ENCODE data around the gene MBNL1.

MBNL1 gene

DNA sequence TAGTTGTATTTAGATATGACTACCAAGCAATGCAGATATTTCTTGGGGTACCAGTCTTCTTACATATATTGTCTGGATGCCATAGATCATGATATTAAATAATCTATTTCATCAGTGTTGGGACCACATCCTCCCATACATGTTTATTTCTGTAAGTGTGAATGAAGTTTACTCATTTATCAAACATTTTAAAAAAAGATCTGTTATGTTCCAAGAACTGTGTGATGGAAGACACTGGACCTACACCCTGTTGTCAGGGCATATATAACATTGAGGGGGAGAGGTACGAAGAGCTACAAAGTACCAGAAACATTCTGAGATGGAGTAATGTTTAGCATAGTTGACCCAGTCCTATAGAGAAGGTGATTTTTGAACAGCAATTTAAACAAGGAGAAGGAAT, 26.6 kb downstream of the MBNL1 start:
- no peak overlapping the region for H3K27ac ChIP-seq (ENCODE audit: low read depth, low read length)
- peaks cover 29% of the 10 kb centered on the region for H3K4me1 ChIP-seq (ENCODE audit: control insufficient read depth, insufficient read depth, low read length)
- no peaks in the 10 kb centered on the region for H3K36me3 ChIP-seq (ENCODE audit: control insufficient read depth, insufficient read depth, low read length)
- H3K4me3 ChIP-seq (ENCODE audit: low read length) = no peak overlapping the region
- no peaks in the 10 kb centered on the region for H3K27me3 ChIP-seq (ENCODE audit: control insufficient read depth, insufficient read depth, low read length)
- no peak overlapping the region for H3K9ac ChIP-seq (ENCODE audit: low read length)

DNA sequence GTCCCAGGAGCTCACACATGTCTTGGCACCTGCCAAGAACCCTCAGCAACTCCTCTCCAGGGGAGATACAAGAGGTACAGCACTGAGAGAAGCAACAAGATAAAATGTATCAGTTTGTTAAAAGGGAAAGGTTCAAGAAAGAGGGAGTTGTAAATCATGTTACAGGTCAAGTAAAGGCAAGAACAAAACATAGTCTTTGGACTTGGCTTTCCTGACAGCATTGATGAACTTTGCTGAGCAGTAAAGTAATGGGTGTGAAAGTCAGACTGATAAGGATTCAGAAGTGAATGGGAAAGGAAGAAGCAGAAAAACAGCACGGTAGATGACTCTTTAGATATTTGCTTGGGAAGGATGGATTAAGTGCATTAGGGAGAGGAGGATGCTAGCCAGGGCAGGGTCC, 27.1 kb downstream of the MBNL1 start:
- Histone ChIP-seq H3K36me3 (ENCODE audit: control insufficient read depth, insufficient read depth, low read length) (no peaks in the 10 kb centered on the region), H3K9ac (ENCODE audit: low read length) (no peak overlapping the region), H3K27me3 (ENCODE audit: control insufficient read depth, insufficient read depth, low read length) (no peaks in the 10 kb centered on the region), H3K27ac (ENCODE audit: low read depth, low read length) (peak overlapping the region; percentile 5), H3K4me3 (ENCODE audit: low read length) (no peak overlapping the region), H3K4me1 (ENCODE audit: control insufficient read depth, insufficient read depth, low read length) (peaks cover 29% of the 10 kb centered on the region)

DNA sequence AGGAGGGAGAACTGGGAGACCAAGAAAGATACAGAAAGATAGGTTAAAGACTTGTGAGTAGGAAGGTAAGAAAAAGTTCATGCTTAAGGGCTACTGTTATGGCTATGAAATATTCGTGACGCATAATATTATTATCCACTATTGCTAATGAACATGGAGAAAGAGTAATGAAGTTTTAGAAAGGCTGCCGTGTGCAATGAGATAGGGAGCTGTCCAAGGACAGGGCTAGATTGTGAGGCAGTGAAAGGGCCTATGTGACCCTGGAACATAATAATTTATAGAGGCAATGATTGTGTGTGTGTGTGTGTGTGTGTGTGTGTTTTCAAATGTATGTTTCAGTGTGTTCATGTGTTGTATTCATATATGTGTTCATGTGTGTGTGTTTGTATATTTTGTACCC, 27.7 kb downstream of the MBNL1 start:
- H3K36me3 ChIP-seq (ENCODE audit: control insufficient read depth, insufficient read depth, low read length) = no peaks in the 10 kb centered on the region
- H3K27me3 ChIP-seq (ENCODE audit: control insufficient read depth, insufficient read depth, low read length) = no peaks in the 10 kb centered on the region
- peaks cover 28% of the 10 kb centered on the region for H3K4me1 ChIP-seq (ENCODE audit: control insufficient read depth, insufficient read depth, low read length)
- no peak overlapping the region for H3K4me3 ChIP-seq (ENCODE audit: low read length)
- H3K9ac ChIP-seq (ENCODE audit: low read length) = no peak overlapping the region
- H3K27ac ChIP-seq (ENCODE audit: low read depth, low read length) = no peak overlapping the region

- Histone ChIP-seq H3K4me1 (ENCODE audit: control insufficient read depth, insufficient read depth, low read length) (peaks cover 27% of the 10 kb centered on the region), H3K27ac (ENCODE audit: low read depth, low read length) (peak overlapping the region; percentile 17), H3K36me3 (ENCODE audit: control insufficient read depth, insufficient read depth, low read length) (no peaks in the 10 kb centered on the region), H3K27me3 (ENCODE audit: control insufficient read depth, insufficient read depth, low read length) (no peaks in the 10 kb centered on the region), H3K4me3 (ENCODE audit: low read length) (no peak overlapping the region), H3K9ac (ENCODE audit: low read length) (no peak overlapping the region)
Observed at GRCh38 chr3:152296971-152297370, 28.2 kb downstream of the MBNL1 start.

- peak overlapping the region; percentile 81 for H3K27ac ChIP-seq (ENCODE audit: low read depth, low read length)
- peak overlapping the region; percentile 64 for H3K4me3 ChIP-seq (ENCODE audit: low read length)
- H3K36me3 ChIP-seq (ENCODE audit: control insufficient read depth, insufficient read depth, low read length) = no peaks in the 10 kb centered on the region
- H3K27me3 ChIP-seq (ENCODE audit: control insufficient read depth, insufficient read depth, low read length) = no peaks in the 10 kb centered on the region
- H3K4me1 ChIP-seq (ENCODE audit: control insufficient read depth, insufficient read depth, low read length) = peaks cover 26% of the 10 kb centered on the region
- peak overlapping the region; percentile 8 for H3K9ac ChIP-seq (ENCODE audit: low read length)
Observed at GRCh38 chr3:152298393-152299248, 29.9 kb downstream of the MBNL1 start.

- H3K27ac ChIP-seq (ENCODE audit: low read depth, low read length) = peak overlapping the region; percentile 81
- H3K9ac ChIP-seq (ENCODE audit: low read length) = no peak overlapping the region
- H3K4me1 ChIP-seq (ENCODE audit: control insufficient read depth, insufficient read depth, low read length) = peaks cover 30% of the 10 kb centered on the region
- no peaks in the 10 kb centered on the region for H3K36me3 ChIP-seq (ENCODE audit: control insufficient read depth, insufficient read depth, low read length)
- peak overlapping the region; percentile 64 for H3K4me3 ChIP-seq (ENCODE audit: low read length)
- no peaks in the 10 kb centered on the region for H3K27me3 ChIP-seq (ENCODE audit: control insufficient read depth, insufficient read depth, low read length)
Observed at GRCh38 chr3:152299249-152299976, 30.7 kb downstream of the MBNL1 start.

- H3K36me3 ChIP-seq (ENCODE audit: control insufficient read depth, insufficient read depth, low read length) = no peaks in the 10 kb centered on the region
- H3K27me3 ChIP-seq (ENCODE audit: control insufficient read depth, insufficient read depth, low read length) = no peaks in the 10 kb centered on the region
- peaks cover 34% of the 10 kb centered on the region for H3K4me1 ChIP-seq (ENCODE audit: control insufficient read depth, insufficient read depth, low read length)
- peak overlapping the region; percentile 81 for H3K27ac ChIP-seq (ENCODE audit: low read depth, low read length)
- peak overlapping the region; percentile 64 for H3K4me3 ChIP-seq (ENCODE audit: low read length)
- no peak overlapping the region for H3K9ac ChIP-seq (ENCODE audit: low read length)
Observed at GRCh38 chr3:152300029-152300731, 31.5 kb downstream of the MBNL1 start.

DNA sequence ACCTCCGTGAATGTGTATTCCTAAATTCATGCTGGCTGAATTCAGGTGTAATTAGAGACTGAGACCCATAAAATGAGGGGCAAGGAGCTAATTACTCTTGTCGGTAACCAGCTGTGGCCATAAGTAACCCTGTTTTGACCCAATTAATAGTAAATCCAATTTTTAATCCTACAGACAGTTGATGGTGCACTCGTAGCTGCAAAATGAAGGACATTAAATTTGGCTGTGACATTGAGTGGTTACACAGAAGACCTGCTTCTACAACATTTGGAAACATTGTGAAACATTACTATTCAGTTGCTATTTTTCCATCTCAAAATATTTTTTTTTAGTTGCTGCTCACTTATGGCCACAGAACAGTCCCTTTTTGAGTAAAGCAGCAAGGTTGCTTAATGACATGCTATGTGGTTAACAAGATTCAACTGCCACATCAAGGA, 33.0 kb downstream of the MBNL1 start:
- Histone ChIP-seq H3K36me3 (ENCODE audit: control insufficient read depth, insufficient read depth, low read length) (no peaks in the 10 kb centered on the region), H3K27ac (ENCODE audit: low read depth, low read length) (peak overlapping the region; percentile 81), H3K4me1 (ENCODE audit: control insufficient read depth, insufficient read depth, low read length) (peaks cover 40% of the 10 kb centered on the region), H3K4me3 (ENCODE audit: low read length) (peak overlapping the region; percentile 64), H3K9ac (ENCODE audit: low read length) (no peak overlapping the region), H3K27me3 (ENCODE audit: control insufficient read depth, insufficient read depth, low read length) (no peaks in the 10 kb centered on the region)

DNA sequence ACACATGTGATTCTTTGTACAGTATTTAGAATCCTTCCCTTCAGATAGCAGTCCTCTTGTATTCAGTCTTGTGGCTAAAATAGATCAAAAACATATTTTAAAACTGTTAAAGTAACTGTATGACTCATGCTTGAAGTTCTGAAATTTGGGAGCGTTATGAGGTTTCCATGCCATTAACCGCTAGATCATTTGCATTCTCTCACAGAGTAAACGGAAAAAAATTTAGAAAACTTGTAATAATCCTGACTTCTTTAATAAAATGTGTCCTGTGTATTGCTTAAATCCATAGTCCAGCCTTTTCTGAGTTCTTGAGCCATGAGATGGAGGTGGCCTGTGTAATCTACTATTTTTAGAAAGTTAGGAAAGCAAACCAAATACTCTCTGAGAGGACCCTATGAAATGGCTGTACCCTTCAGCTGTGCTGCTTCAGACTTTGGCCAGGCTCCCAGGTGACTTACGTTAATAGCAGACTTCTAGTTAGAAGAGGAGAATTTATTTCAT, 33.8 kb downstream of the MBNL1 start:
- peaks cover 47% of the 10 kb centered on the region for H3K4me1 ChIP-seq (ENCODE audit: control insufficient read depth, insufficient read depth, low read length)
- H3K36me3 ChIP-seq (ENCODE audit: control insufficient read depth, insufficient read depth, low read length) = no peaks in the 10 kb centered on the region
- H3K27me3 ChIP-seq (ENCODE audit: control insufficient read depth, insufficient read depth, low read length) = no peaks in the 10 kb centered on the region
- peak overlapping the region; percentile 30 for H3K4me3 ChIP-seq (ENCODE audit: low read length)
- peak overlapping the region; percentile 81 for H3K27ac ChIP-seq (ENCODE audit: low read depth, low read length)
- H3K9ac ChIP-seq (ENCODE audit: low read length) = no peak overlapping the region

- Histone ChIP-seq H3K9ac (ENCODE audit: low read length) (no peak overlapping the region), H3K27ac (ENCODE audit: low read depth, low read length) (peak overlapping the region; percentile 81), H3K4me1 (ENCODE audit: control insufficient read depth, insufficient read depth, low read length) (peaks cover 51% of the 10 kb centered on the region), H3K4me3 (ENCODE audit: low read length) (no peak overlapping the region), H3K36me3 (ENCODE audit: control insufficient read depth, insufficient read depth, low read length) (no peaks in the 10 kb centered on the region), H3K27me3 (ENCODE audit: control insufficient read depth, insufficient read depth, low read length) (no peaks in the 10 kb centered on the region)
Observed at GRCh38 chr3:152304160-152304559, 35.4 kb downstream of the MBNL1 start.

DNA sequence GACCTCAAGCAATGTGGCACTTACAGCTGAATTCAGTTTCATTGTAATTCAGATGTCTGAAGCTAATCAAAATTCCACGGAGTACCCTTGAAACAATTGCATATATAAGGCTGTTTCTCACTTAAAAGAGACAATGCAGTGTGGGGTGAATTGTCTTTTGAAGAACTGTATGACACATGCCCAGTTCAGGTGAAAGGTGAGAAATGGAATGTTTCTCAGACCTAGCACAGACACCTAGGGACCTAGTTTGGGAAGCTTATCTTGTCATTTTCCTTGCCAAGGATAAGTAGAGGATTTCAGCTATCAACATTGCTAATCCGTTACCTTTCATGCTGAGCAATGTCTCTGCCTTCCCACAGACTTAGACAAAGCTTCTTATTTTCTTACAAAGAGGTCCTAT, 36.3 kb downstream of the MBNL1 start:
- Histone ChIP-seq H3K4me1 (ENCODE audit: control insufficient read depth, insufficient read depth, low read length) (peaks cover 48% of the 10 kb centered on the region), H3K9ac (ENCODE audit: low read length) (no peak overlapping the region), H3K4me3 (ENCODE audit: low read length) (no peak overlapping the region), H3K27me3 (ENCODE audit: control insufficient read depth, insufficient read depth, low read length) (no peaks in the 10 kb centered on the region), H3K36me3 (ENCODE audit: control insufficient read depth, insufficient read depth, low read length) (no peaks in the 10 kb centered on the region), H3K27ac (ENCODE audit: low read depth, low read length) (peak overlapping the region; percentile 25)

- H3K4me3 ChIP-seq (ENCODE audit: low read length) = peak overlapping the region; percentile 5
- H3K27me3 ChIP-seq (ENCODE audit: control insufficient read depth, insufficient read depth, low read length) = no peaks in the 10 kb centered on the region
- H3K4me1 ChIP-seq (ENCODE audit: control insufficient read depth, insufficient read depth, low read length) = peaks cover 46% of the 10 kb centered on the region
- H3K9ac ChIP-seq (ENCODE audit: low read length) = no peak overlapping the region
- H3K36me3 ChIP-seq (ENCODE audit: control insufficient read depth, insufficient read depth, low read length) = no peaks in the 10 kb centered on the region
- H3K27ac ChIP-seq (ENCODE audit: low read depth, low read length) = peak overlapping the region; percentile 90
Observed at GRCh38 chr3:152307829-152308474, 39.2 kb downstream of the MBNL1 start.
